ENCODE results near the gene XBP1.

Gene XBP1

GRCh38 chr22:28841111-28841510 is 40.7 kb upstream of the XBP1 start:
- no peak overlapping the region for H3K9ac ChIP-seq (ENCODE audit: low read length)
- no peaks in the 10 kb centered on the region for H3F3A ChIP-seq (ENCODE audit: insufficient read depth)
- TF ChIP-seq EZH2phosphoT487 (conservative IDR thresholded peaks at IDR 0.05; ENCODE audit: low read length): no peak
- no peak for TF ChIP-seq CTCF (IDR thresholded peaks at IDR 0.05; ENCODE audit: insufficient read depth, low read length, poor library complexity, severe bottlenecking)
- no peak overlapping the region for H3K4me3 ChIP-seq (ENCODE audit: insufficient read depth, low read length, poor library complexity, severe bottlenecking)
- H3K9me3 ChIP-seq (ENCODE audit: insufficient read depth, low read length): no peaks in the 10 kb centered on the region
- no peak overlapping the region for H3K27ac ChIP-seq (ENCODE audit: low read depth, low read length)
- H3K36me3 ChIP-seq (ENCODE audit: low read length): no peaks in the 10 kb centered on the region
- no peaks in the 10 kb centered on the region for H3K79me2 ChIP-seq (ENCODE audit: insufficient read depth, low read length)
- no peaks in the 10 kb centered on the region for H3K27me3 ChIP-seq (ENCODE audit: low read length)
- H4K20me1 ChIP-seq (ENCODE audit: low read depth, low read length): no peaks in the 10 kb centered on the region
- H3K9me2 ChIP-seq (replicated peaks; ENCODE audit: insufficient read depth, low read length): no peaks in the 10 kb centered on the region
- H3K4me2 ChIP-seq (ENCODE audit: low read depth, low read length, poor library complexity, severe bottlenecking): no peak overlapping the region
- H2AFZ ChIP-seq (ENCODE audit: low read depth, low read length, severe bottlenecking): no peak overlapping the region

- Histone ChIP-seq H3K27me3 (ENCODE audit: low read length) (no peaks in the 10 kb centered on the region), H3F3A (ENCODE audit: insufficient read depth) (no peaks in the 10 kb centered on the region), H3K36me3 (ENCODE audit: low read length) (no peaks in the 10 kb centered on the region), H4K20me1 (ENCODE audit: low read depth, low read length) (no peaks in the 10 kb centered on the region), H2AFZ (ENCODE audit: low read depth, low read length, severe bottlenecking) (no peak overlapping the region), H3K79me2 (ENCODE audit: insufficient read depth, low read length) (no peaks in the 10 kb centered on the region), H3K4me3 (ENCODE audit: insufficient read depth, low read length, poor library complexity, severe bottlenecking) (no peak overlapping the region), H3K4me2 (ENCODE audit: low read depth, low read length, poor library complexity, severe bottlenecking) (no peak overlapping the region), H3K9me2 (replicated peaks; ENCODE audit: insufficient read depth, low read length) (no peaks in the 10 kb centered on the region), H3K9ac (ENCODE audit: low read length) (no peak overlapping the region), H3K27ac (ENCODE audit: low read depth, low read length) (no peak overlapping the region), H3K9me3 (ENCODE audit: insufficient read depth, low read length) (no peaks in the 10 kb centered on the region)
- no peak for TF ChIP-seq CTCF (IDR thresholded peaks at IDR 0.05; ENCODE audit: insufficient read depth, low read length, poor library complexity, severe bottlenecking)
- TF ChIP-seq EZH2phosphoT487 (conservative IDR thresholded peaks at IDR 0.05; ENCODE audit: low read length): no peak
These were observed 38.6 kb upstream of the XBP1 start for GRCh38 chr22:28838971-28839370.

- no peak overlapping the region for H3K4me3 ChIP-seq (ENCODE audit: insufficient read depth, low read length, poor library complexity, severe bottlenecking)
- H2AFZ ChIP-seq (ENCODE audit: low read depth, low read length, severe bottlenecking): no peak overlapping the region
- no peaks in the 10 kb centered on the region for H3K9me3 ChIP-seq (ENCODE audit: insufficient read depth, low read length)
- no peaks in the 10 kb centered on the region for H3K27me3 ChIP-seq (ENCODE audit: low read length)
- H4K20me1 ChIP-seq (ENCODE audit: low read depth, low read length): no peaks in the 10 kb centered on the region
- no peak overlapping the region for H3K27ac ChIP-seq (ENCODE audit: low read depth, low read length)
- TF ChIP-seq CTCF (IDR thresholded peaks at IDR 0.05; ENCODE audit: insufficient read depth, low read length, poor library complexity, severe bottlenecking): no peak
- TF ChIP-seq EZH2phosphoT487 (conservative IDR thresholded peaks at IDR 0.05; ENCODE audit: low read length): no peak
- H3K4me2 ChIP-seq (ENCODE audit: low read depth, low read length, poor library complexity, severe bottlenecking): no peak overlapping the region
- H3K9me2 ChIP-seq (replicated peaks; ENCODE audit: insufficient read depth, low read length): no peaks in the 10 kb centered on the region
- no peaks in the 10 kb centered on the region for H3K79me2 ChIP-seq (ENCODE audit: insufficient read depth, low read length)
- H3K9ac ChIP-seq (ENCODE audit: low read length): no peak overlapping the region
- H3F3A ChIP-seq (ENCODE audit: insufficient read depth): no peaks in the 10 kb centered on the region
- H3K36me3 ChIP-seq (ENCODE audit: low read length): no peaks in the 10 kb centered on the region
These were observed 37.3 kb upstream of the XBP1 start for GRCh38 chr22:28837640-28838039.
